Measurements from ENCODE around the gene NOL7. TPM values are rescaled to one million over a fixed set of nuclear protein-coding genes. Genes with fewer than 3 reads are reported as not detected.

Gene NOL7
- total and polyA plus RNA-seq, 2 of the 8 experiments (the other 6 are each of a cell fraction or from before 2014, with no cell fraction given): 16.4 to 70.4 TPM

GRCh38 chr6:13614126-13614925 lies 809 bp upstream of the NOL7 start:
- no peak for FAIRE-seq
- 11% methylated on average over 38 of the region's 38 CpGs; no CpG with 5 or more reads in 1 of the 2 experiments for WGBS, 2 experiments (ENCODE audit: extremely low coverage in 1 of 2, insufficient coverage in 1 of 2, insufficient read length in 1 of 2, insufficient replicate concordance in 2 of 2, low coverage in 1 of 2, low lambda C conversion rate in 2 of 2, missing lambda C conversion rate in 1 of 2)
- Histone ChIP-seq H2BK20ac (ENCODE audit: low read length) (no peak overlapping the region), H2BK5ac (ENCODE audit: low read depth, low read length) (peak overlapping the region; percentile 83; the same call in 1 of the 2 replicates), H2BK15ac (ENCODE audit: low read length) (no peak overlapping the region), H2BK12ac (ENCODE audit: low read depth, low read length) (peak overlapping the region; percentile 55; the same call in 1 of the 2 replicates), H4K91ac (replicated peaks; ENCODE audit: insufficient read length, low read length) (peak overlapping the region; percentile 97), H3K9ac (replicated peaks in 1 of 4; ENCODE audit: extremely low read depth in 1 of 4, low read depth in 3 of 4, low read length in 3 of 4) (peak overlapping the region; percentile 83 to 98 (median 91)), H4K8ac (ENCODE audit: extremely low read depth, insufficient read depth, low read length) (peak overlapping the region; percentile 97), H3K79me2 (ENCODE audit: control insufficient read depth in 1 of 2, insufficient read depth in 2 of 2, low read length in 2 of 2) (peaks cover 3 to 20% of the 10 kb centered on the region in 2 experiments; a peak in 3 of 4 replicates), H3K4me2 (ENCODE audit: insufficient read depth in 1 of 2, low read depth in 2 of 2, low read length in 2 of 2) (peak overlapping the region; percentile 88 to 94), H3K23ac (ENCODE audit: insufficient read length) (no peak overlapping the region), H3K4me1 (replicated peaks in 1 of 4; ENCODE audit: control insufficient read depth in 3 of 4, insufficient read depth in 4 of 4, low read length in 3 of 4) (peaks cover 0 to 2% (median under 1%) of the 10 kb centered on the region in 4 experiments; a peak in 3 of 7 replicates), H3K56ac (replicated peaks; ENCODE audit: insufficient read length, low read depth, low read length) (peak overlapping the region; percentile 94), H3K4ac (replicated peaks; ENCODE audit: insufficient read length, low read depth, low read length) (peak overlapping the region; percentile 98), H3K27ac (ENCODE audit: low read depth, low read length) (peak overlapping the region; percentile 87), H3K27me3 (replicated peaks in 1 of 4; ENCODE audit: control insufficient read depth in 3 of 4, extremely low read depth in 1 of 4, insufficient read depth in 3 of 4, low read length in 3 of 4) (no peaks in the 10 kb centered on the region), H3K36me3 (ENCODE audit: control insufficient read depth in 2 of 4, insufficient read depth in 4 of 4, low read length in 3 of 4) (peaks cover 9 to 24% (median 15%) of the 10 kb centered on the region in 4 experiments), H2AK5ac (ENCODE audit: low read depth, low read length) (no peak overlapping the region), H4K5ac (ENCODE audit: insufficient read length, low read depth, low read length) (peak overlapping the region; percentile 86), H3K4me3 (ENCODE audit: extremely low read depth in 1 of 4, insufficient read depth in 2 of 4, low read depth in 3 of 4, low read length in 4 of 4) (peak overlapping the region; percentile 58 to 99 (median 91)), H3K23me2 (ENCODE audit: low read depth, low read length) (peaks cover 5% of the 10 kb centered on the region; the same call in 1 of the 2 replicates), H2AFZ (ENCODE audit: low read length) (peak overlapping the region; percentile 31; the same call in 1 of the 2 replicates), H3K79me1 (ENCODE audit: low read depth, low read length) (no peaks in the 10 kb centered on the region), H4K20me1 (replicated peaks in 1 of 2; ENCODE audit: control insufficient read depth in 1 of 2, insufficient read depth in 2 of 2, low read length in 2 of 2) (peaks cover 2 to 9% of the 10 kb centered on the region in 2 experiments), H2BK120ac (replicated peaks; ENCODE audit: low read depth, low read length) (peak overlapping the region; percentile 81), H3K9me3 (ENCODE audit: insufficient read depth in 2 of 2, low read depth in 1 of 2, low read length in 1 of 2) (no peaks in the 10 kb centered on the region), H3K14ac (ENCODE audit: insufficient read length) (no peak overlapping the region), H3K18ac (ENCODE audit: extremely low read depth, low read length) (peak overlapping the region; percentile 83; the same call in 1 of the 2 replicates)
- POLR2A ChIA-PET (ENCODE audit: partially characterized antibody): interaction anchor here (0.6 to 3.9 kb wide), 25 partner anchors 9 to 327 kb away, joined by 3 to 32 read pairs (median 4); partner anchors contain the start of genes GFOD1, RANBP9, SIRT5 and TBC1D7
- TF ChIP-seq POLR2AphosphoS5 (IDR thresholded peaks at IDR 0.05; ENCODE audit: low read depth, low read length) (peak; percentile 36; the same call in 1 of the 2 replicates), SIN3A (conservative IDR thresholded peaks at IDR 0.05 in 1 of 2, IDR thresholded peaks at IDR 0.05 in 1 of 2; ENCODE audit: low read depth in 1 of 2, low read length in 2 of 2) (no peak; a peak in 1 of 4 replicates), CHD1 (IDR thresholded peaks at IDR 0.05; ENCODE audit: low read depth, low read length) (no peak), POLR2A (IDR thresholded peaks at IDR 0.05; ENCODE audit: control extremely low read depth in 1 of 2, low read depth in 2 of 2, low read length in 2 of 2) (peak in 1 of 2 experiments; percentile 23; a peak in 1 of 3 replicates), GTF2F1 (IDR thresholded peaks at IDR 0.05; ENCODE audit: borderline replicate concordance, low read depth, low read length) (0 out of 2 replicates have a peak, but pooled peaks have one; percentile 2), ATF3 (IDR thresholded peaks at IDR 0.05; ENCODE audit: insufficient read depth, low read depth, low read length) (no peak), EGR1 (IDR thresholded peaks at IDR 0.05; ENCODE audit: borderline replicate concordance, low read depth, low read length) (no peak), RAD21 (IDR thresholded peaks at IDR 0.05 in 1 of 2, conservative IDR thresholded peaks at IDR 0.05 in 1 of 2; ENCODE audit: low read depth in 2 of 2, low read length in 2 of 2) (peak in 1 of 2 experiments; percentile 3; a peak in 1 of 4 replicates), HDAC6 (IDR thresholded peaks at IDR 0.05; ENCODE audit: low read depth, low read length) (no peak)
- DNase-seq (ENCODE audit: low read depth in 1 of 2, low spot score in 2 of 2): no peak
- CTCF ChIA-PET (ENCODE audit: partially characterized antibody): interaction anchor here (1.0 to 3.6 kb wide), 15 partner anchors 9 to 287 kb away, joined by 3 to 26 read pairs (median 4); partner anchors contain the start of gene SIRT5
